H1 (cell line): ENCODE results near the gene PTPN22. TPM values are rescaled to one million over a fixed set of nuclear protein-coding genes. Genes with fewer than 3 reads are reported as not detected.

ENCODE experiments used
- CTCF ChIA-PET: fragments of 300-600 bp; sonication (Branson Sonifier 250); formaldehyde crosslinking; loops from one replicate; lab custom pipeline; 2021; ENCODE audit not compliant: partially characterized antibody; lab: Charles Lee
- POLR2A ChIA-PET: fragments of 300-600 bp; sonication (Branson Sonifier 250); formaldehyde crosslinking; loops from one replicate; lab custom pipeline; 2021; ENCODE audit warnings: inconsistent platforms; ENCODE audit not compliant: partially characterized antibody; lab: Charles Lee
- DNase-seq, 2 experiments: peaks; one replicate each; pipeline versions ENCODE4 v3.0.0 to v3.0.0-alpha.2; 2010 to 2022; ENCODE audit warnings: low spot score in 2 of 2, low read depth in 1 of 2, mixed read lengths in 1 of 2
- FAIRE-seq: peaks from 2 replicates; lab custom pipeline; 2011; peaks lifted over from hg19 to GRCh38; lab: Jason Lieb, UNC
- H2AFZ ChIP-seq: 2 replicates; pipeline ENCODE4 v1.8.1; 2012; ENCODE audit warnings: low read length, inconsistent platforms
- H2AK5ac ChIP-seq: 2 replicates; pipeline ENCODE4 v1.6.1; 2013; ENCODE audit warnings: low read depth, low read length
- H2BK120ac ChIP-seq: replicated peaks from 2 replicates; pipeline ENCODE3; 2013; ENCODE audit warnings: low read depth, low read length, inconsistent platforms
- H2BK12ac ChIP-seq: 2 replicates; pipeline ENCODE4 v1.6.1; 2013; ENCODE audit warnings: low read depth, low read length
- H2BK15ac ChIP-seq: 2 replicates; pipeline ENCODE4 v1.6.1; 2013; ENCODE audit warnings: low read length
- H2BK20ac ChIP-seq: 2 replicates; pipeline ENCODE4 v1.6.1; 2013; ENCODE audit warnings: low read length
- H2BK5ac ChIP-seq: 2 replicates; pipeline ENCODE4 v1.6.1; 2013; ENCODE audit warnings: low read depth, low read length
- H3K14ac ChIP-seq: 2 replicates; pipeline ENCODE4 v1.6.1; 2013; ENCODE audit warnings: inconsistent platforms; ENCODE audit not compliant: insufficient read length
- H3K18ac ChIP-seq: 2 replicates; pipeline ENCODE4 v1.6.1; 2013; ENCODE audit warnings: low read length; ENCODE audit errors: extremely low read depth
- H3K23ac ChIP-seq: 2 replicates; pipeline ENCODE4 v1.6.1; 2013; ENCODE audit warnings: inconsistent platforms; ENCODE audit not compliant: insufficient read length
- H3K23me2 ChIP-seq: 2 replicates; pipeline ENCODE4 v1.6.1; 2013; ENCODE audit warnings: low read depth, low read length
- H3K27ac ChIP-seq: 2 replicates; pipeline ENCODE4 v1.6.1; 2011; ENCODE audit warnings: low read depth, low read length, inconsistent platforms
- H3K27me3 ChIP-seq, 4 experiments: replicated peaks in 1 of 4; 1 replicate in 1 of 4; 2 replicates in 3 of 4; pipeline versions ENCODE4 v1.6.1 to v1.8.1; 2011 to 2013; ENCODE audit warnings: low read length in 3 of 4, mild to moderate bottlenecking in 3 of 4, inconsistent platforms in 2 of 4, mixed read lengths in 2 of 4, moderate library complexity in 1 of 4; ENCODE audit not compliant: control insufficient read depth in 3 of 4, insufficient read depth in 3 of 4; ENCODE audit errors: extremely low read depth in 1 of 4
- H3K36me3 ChIP-seq, 4 experiments: 2 replicates each; pipeline versions ENCODE4 v1.6.1 to v1.8.1; 2011 to 2013; ENCODE audit warnings: mild to moderate bottlenecking in 4 of 4, low read length in 3 of 4, moderate library complexity in 2 of 4, control low read depth in 1 of 4, inconsistent platforms in 1 of 4; ENCODE audit not compliant: insufficient read depth in 4 of 4, control insufficient read depth in 2 of 4
- H3K4ac ChIP-seq: replicated peaks from 2 replicates; pipeline ENCODE3; 2013; ENCODE audit warnings: low read length, low read depth, mixed read lengths, inconsistent platforms; ENCODE audit not compliant: insufficient read length
- H3K4me1 ChIP-seq, 4 experiments: replicated peaks in 1 of 4; 1 replicate in 1 of 4; 2 replicates in 3 of 4; pipeline versions ENCODE4 v1.6.1 to v1.8.1; 2011 to 2013; ENCODE audit warnings: low read length in 3 of 4, inconsistent platforms in 2 of 4, mixed read lengths in 1 of 4; ENCODE audit not compliant: insufficient read depth in 4 of 4, control insufficient read depth in 3 of 4
- H3K4me2 ChIP-seq, 2 experiments: 2 replicates each; pipeline versions ENCODE4 v1.6.1 to v1.8.1; 2011 to 2013; ENCODE audit warnings: low read depth in 2 of 2, low read length in 2 of 2, control low read depth in 1 of 2, inconsistent platforms in 1 of 2, mild to moderate bottlenecking in 1 of 2; ENCODE audit not compliant: insufficient read depth in 1 of 2
- H3K4me3 ChIP-seq, 4 experiments: fragments of 200-600, 300-600 bp in 1 of 4; sonication (generic), shearing (Covaris generic), sonication (Bioruptor Twin) in 1 of 4; 2 replicates each; pipeline versions ENCODE4 v1.5.1 to v1.8.1; 2011 to 2016; ENCODE audit warnings: low read length in 4 of 4, low read depth in 3 of 4, control low read depth in 2 of 4, inconsistent platforms in 2 of 4, mild to moderate bottlenecking in 2 of 4, mixed read lengths in 1 of 4, moderate library complexity in 1 of 4; ENCODE audit not compliant: insufficient read depth in 2 of 4; ENCODE audit errors: extremely low read depth in 1 of 4
- H3K56ac ChIP-seq: replicated peaks from 2 replicates; pipeline ENCODE3; 2013; ENCODE audit warnings: low read depth, mild to moderate bottlenecking, mixed read lengths, low read length, inconsistent platforms; ENCODE audit not compliant: insufficient read length
- H3K79me1 ChIP-seq: 2 replicates; pipeline ENCODE4 v1.6.1; 2013; ENCODE audit warnings: low read depth, low read length, control low read depth
- H3K79me2 ChIP-seq, 2 experiments: 2 replicates each; pipeline versions ENCODE4 v1.6.1 to v1.8.1; 2012 to 2013; ENCODE audit warnings: low read length in 2 of 2, mild to moderate bottlenecking in 2 of 2, inconsistent platforms in 1 of 2; ENCODE audit not compliant: insufficient read depth in 2 of 2, control insufficient read depth in 1 of 2
- H3K9ac ChIP-seq, 4 experiments: replicated peaks in 1 of 4; 1 replicate in 1 of 4; 2 replicates in 3 of 4; pipeline versions ENCODE4 v1.6.1 to v1.8.1; 2011 to 2013; ENCODE audit warnings: low read depth in 3 of 4, low read length in 3 of 4, control low read depth in 2 of 4, mild to moderate bottlenecking in 2 of 4, moderate library complexity in 2 of 4, inconsistent platforms in 1 of 4; ENCODE audit errors: extremely low read depth in 1 of 4
- H3K9me3 ChIP-seq, 2 experiments: 2 replicates each; pipeline versions ENCODE4 v1.6.1 to v1.8.1; 2012 to 2013; ENCODE audit warnings: mild to moderate bottlenecking in 2 of 2, moderate library complexity in 2 of 2, control low read depth in 1 of 2, inconsistent platforms in 1 of 2, low read depth in 1 of 2, low read length in 1 of 2, mixed read lengths in 1 of 2; ENCODE audit not compliant: insufficient read depth in 2 of 2
- H4K20me1 ChIP-seq, 2 experiments: replicated peaks in 1 of 2; 2 replicates each; pipeline versions ENCODE3 to v1.8.1; 2011 to 2013; ENCODE audit warnings: inconsistent platforms in 2 of 2, low read length in 2 of 2, mild to moderate bottlenecking in 1 of 2; ENCODE audit not compliant: insufficient read depth in 2 of 2, control insufficient read depth in 1 of 2
- H4K5ac ChIP-seq: 2 replicates; pipeline ENCODE4 v1.6.1; 2013; ENCODE audit warnings: low read length, low read depth, mixed read lengths, inconsistent platforms; ENCODE audit not compliant: insufficient read length
- H4K8ac ChIP-seq: 2 replicates; pipeline ENCODE4 v1.8.0; 2013; ENCODE audit warnings: mild to moderate bottlenecking, moderate library complexity, low read length, inconsistent platforms; ENCODE audit not compliant: insufficient read depth; ENCODE audit errors: extremely low read depth
- H4K91ac ChIP-seq: replicated peaks from 2 replicates; pipeline ENCODE3; 2013; ENCODE audit warnings: low read length, mixed read lengths, inconsistent platforms; ENCODE audit not compliant: insufficient read length
- CBX5 ChIP-seq: fragments of 300-800, 300-1000 bp; sonication (generic); IDR thresholded peaks from 2 replicates; pipeline ENCODE4 v1.7.1; 2016; ENCODE audit warnings: antibody characterized with exemption, low read length, low read depth
- CHD2 ChIP-seq: IDR thresholded peaks from 2 replicates; pipeline ENCODE4 v1.6.1; 2012; ENCODE audit warnings: low read length, improper control_type of control experiment
- EGR1 ChIP-seq: IDR thresholded peaks from 2 replicates; pipeline ENCODE4 v1.6.1; 2011; ENCODE audit warnings: low read depth, low read length, borderline replicate concordance
- EP300 ChIP-seq, 2 experiments: IDR thresholded peaks; 1 replicate in 1 of 2; 2 replicates in 1 of 2; pipeline ENCODE4 v1.6.1; 2011 to 2012; ENCODE audit warnings: low read depth in 2 of 2, low read length in 2 of 2, mild to moderate bottlenecking in 2 of 2, borderline replicate concordance in 1 of 2, inconsistent platforms in 1 of 2, moderate library complexity in 1 of 2
- EZH2 ChIP-seq: fragments of 200-600 bp; sonication (generic); IDR thresholded peaks from 2 replicates; pipeline ENCODE4 v1.7.1; 2012; ENCODE audit warnings: low read depth, mild to moderate bottlenecking, moderate library complexity, low read length, inconsistent platforms; ENCODE audit not compliant: severe bottlenecking
- NRF1 ChIP-seq: IDR thresholded peaks from 2 replicates; pipeline ENCODE4 v1.6.1; 2011; ENCODE audit warnings: mild to moderate bottlenecking, low read depth, low read length, improper control_type of control experiment
- RBBP5 ChIP-seq: IDR thresholded peaks from 2 replicates; pipeline ENCODE4 v1.7.1; 2012; ENCODE audit warnings: low read depth, mild to moderate bottlenecking, inconsistent platforms, low read length, moderate library complexity, borderline replicate concordance
- SAP30 ChIP-seq: fragments of 300-600 bp; sonication (generic); IDR thresholded peaks from 2 replicates; pipeline ENCODE4 v1.7.1; 2012; ENCODE audit warnings: low read length, moderate library complexity, mild to moderate bottlenecking, inconsistent platforms; ENCODE audit not compliant: insufficient read depth, insufficient replicate concordance
- SP2 ChIP-seq: IDR thresholded peaks from 2 replicates; pipeline ENCODE4 v1.6.1; 2012; ENCODE audit warnings: mild to moderate bottlenecking, low read length, inconsistent platforms
- SUZ12 ChIP-seq: fragments of 200-600 bp; sonication (generic); IDR thresholded peaks from 2 replicates; pipeline ENCODE4 v1.6.1; 2012; ENCODE audit warnings: mild to moderate bottlenecking, inconsistent platforms, low read length, moderate library complexity, mixed read lengths
- WGBS, 2 experiments: shearing (Covaris generic) in 1 of 2; methylation state at CpG; one replicate each; pipeline versions ENCODE4 v1.1.6 to v1.1.7; 2013 to 2015; ENCODE audit warnings: low lambda C conversion rate in 2 of 2, mixed read lengths in 2 of 2, inconsistent platforms in 1 of 2, low coverage in 1 of 2, missing lambda C conversion rate in 1 of 2; ENCODE audit not compliant: insufficient replicate concordance in 2 of 2, insufficient coverage in 1 of 2, insufficient read length in 1 of 2; ENCODE audit errors: extremely low coverage in 1 of 2, missing lambda C conversion rate in 1 of 2; 5-methylcytosine and 5-hydroxymethylcytosine counted together
- polyA plus RNA-seq, 7 experiments: library from polyadenylated mRNA; depleted of rRNA in 3 of 7; stranded (reverse) in 5 of 7; unstranded in 2 of 7; fragments of >200 nt in 5 of 7; fragments of 200-250 nt in 2 of 7; gene quantifications; 1 replicate in 5 of 7; 2 replicates in 1 of 7; 4 replicates in 1 of 7; pipeline versions ENCODE4 v1.2.1 to v1.2.3, GENCODE V29; 2011 to 2013; ENCODE audit warnings: missing spikeins in 2 of 7, mixed read lengths in 2 of 7
- total RNA-seq: library from RNA; stranded (reverse); fragmentation: NEBNext Ultra II Directional; extraction: Animal tissue kit (Norgen Biotek cat#: 25700); gene quantifications from 2 replicates; pipeline ENCODE4 v1.2.1, GENCODE V29; 2021
- TF ChIP-seq, protein P1 (sequence below): IDR thresholded peaks from 2 replicates; pipeline ENCODE4 v1.6.1; 2011; ENCODE audit warnings: low read depth, mild to moderate bottlenecking, low read length; ENCODE audit not compliant: insufficient read depth
- TF ChIP-seq, protein P2 (sequence below): IDR thresholded peaks from 2 replicates; pipeline ENCODE4 v1.6.1; 2012; ENCODE audit warnings: inconsistent platforms

PTPN22 gene
- total and polyA plus RNA-seq, 2 of the 8 experiments (the other 6 are each of a cell fraction or from before 2014, with no cell fraction given) = not detected

- H3K56ac ChIP-seq = no peak overlapping the region
- no peak overlapping the region for H2BK15ac ChIP-seq
- H2BK120ac ChIP-seq = no peak overlapping the region
- H3K23ac ChIP-seq = no peak overlapping the region
- DNase-seq = no peak
- no peaks in the 10 kb centered on the region for H3K79me1 ChIP-seq
- ChIA-PET POLR2A (interaction anchor here (0.8 kb wide), 1 partner anchor 26 kb away, joined by 5 read pairs; no protein-coding TSS in a partner anchor), CTCF (interaction anchor here (1.4 kb wide), 1 partner anchor 79 kb away, joined by 4 read pairs; no protein-coding TSS in a partner anchor)
- no peaks in the 10 kb centered on the region for H3K79me2 ChIP-seq
- no peak overlapping the region for H2BK12ac ChIP-seq
- peaks cover 0 to 15% (median 7%) of the 10 kb centered on the region in 4 experiments; a peak in 6 of 8 replicates for H3K36me3 ChIP-seq
- no peaks in the 10 kb centered on the region for H3K23me2 ChIP-seq
- H4K5ac ChIP-seq = no peak overlapping the region
- H2AFZ ChIP-seq = no peak overlapping the region
- FAIRE-seq = no peak
- H3K9me3 ChIP-seq = no peaks in the 10 kb centered on the region
- H3K18ac ChIP-seq = no peak overlapping the region
- H2AK5ac ChIP-seq = no peak overlapping the region
- H3K4me1 ChIP-seq = no peaks in the 10 kb centered on the region
- 95% methylated on average over 1 of the region's 1 CpG; no CpG with 5 or more reads in 1 of the 2 experiments for WGBS, 2 experiments
- no peak overlapping the region for H2BK5ac ChIP-seq
- no peak overlapping the region for H2BK20ac ChIP-seq
- H3K4ac ChIP-seq = no peak overlapping the region
- H3K14ac ChIP-seq = no peak overlapping the region
- H3K27ac ChIP-seq = no peak overlapping the region
- no peak overlapping the region for H4K91ac ChIP-seq
- H3K9ac ChIP-seq = no peak overlapping the region
- H3K27me3 ChIP-seq = no peaks in the 10 kb centered on the region
- H4K8ac ChIP-seq = no peak overlapping the region
- no peak overlapping the region for H3K4me3 ChIP-seq
- no peak overlapping the region for H3K4me2 ChIP-seq
- no peaks in the 10 kb centered on the region for H4K20me1 ChIP-seq
- TF ChIP-seq EP300 (IDR thresholded peaks at IDR 0.05; ENCODE audit: borderline replicate concordance in 1 of 2, low read depth in 2 of 2, low read length in 2 of 2) (no peak), SP2 (no peak), SUZ12 (no peak), SAP30 (no peak), CBX5 (no peak), CHD2 (no peak), EGR1 (no peak), RBBP5 (no peak), EZH2 (no peak), NRF1 (no peak)
- TF ChIP-seq, protein P1, sequence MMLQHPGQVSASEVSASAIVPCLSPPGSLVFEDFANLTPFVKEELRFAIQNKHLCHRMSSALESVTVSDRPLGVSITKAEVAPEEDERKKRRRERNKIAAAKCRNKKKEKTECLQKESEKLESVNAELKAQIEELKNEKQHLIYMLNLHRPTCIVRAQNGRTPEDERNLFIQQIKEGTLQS = no peak
- TF ChIP-seq, protein P2, sequence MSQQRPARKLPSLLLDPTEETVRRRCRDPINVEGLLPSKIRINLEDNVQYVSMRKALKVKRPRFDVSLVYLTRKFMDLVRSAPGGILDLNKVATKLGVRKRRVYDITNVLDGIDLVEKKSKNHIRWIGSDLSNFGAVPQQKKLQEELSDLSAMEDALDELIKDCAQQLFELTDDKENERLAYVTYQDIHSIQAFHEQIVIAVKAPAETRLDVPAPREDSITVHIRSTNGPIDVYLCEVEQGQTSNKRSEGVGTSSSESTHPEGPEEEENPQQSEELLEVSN = no peak
Observed at GRCh38 chr1:113898241-113898814, 26.8 kb upstream of the PTPN22 start.
